Fibroblast of skin of abdomen (primary cell): ENCODE results near the gene TOMT.
A peak's percentile ranks its signal among the peaks of the same experiment; 100 is the strongest.

Experiments
- DNase-seq: peaks from one replicate; pipeline ENCODE4 v3.0.0-alpha.2; 2013

Gene TOMT

GRCh38 chr11:72088076-72088808 is 17.5 kb upstream of the TOMT start:
- no peak for DNase-seq

DNA sequence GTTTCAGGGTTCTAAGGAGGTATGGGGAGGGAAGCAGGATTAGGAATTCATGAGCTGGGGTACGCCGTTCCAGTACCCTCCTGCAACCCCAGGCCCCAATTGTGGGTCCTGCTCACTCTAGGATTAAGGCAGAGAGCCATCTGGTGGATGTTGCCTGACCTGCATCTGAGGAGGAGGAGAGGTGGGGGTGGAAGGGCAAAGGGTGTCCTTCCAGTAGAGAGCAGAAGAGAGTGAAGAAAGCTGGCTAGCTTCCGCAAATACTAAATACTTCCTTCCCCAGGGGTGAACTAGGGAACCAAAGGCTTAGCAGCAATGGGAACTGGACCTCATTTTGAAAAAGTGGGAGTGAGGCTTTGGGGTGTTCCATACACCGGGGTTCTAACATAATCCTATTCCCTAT is 14.4 kb upstream of the TOMT start:
- peak; percentile 61 for DNase-seq

DNA sequence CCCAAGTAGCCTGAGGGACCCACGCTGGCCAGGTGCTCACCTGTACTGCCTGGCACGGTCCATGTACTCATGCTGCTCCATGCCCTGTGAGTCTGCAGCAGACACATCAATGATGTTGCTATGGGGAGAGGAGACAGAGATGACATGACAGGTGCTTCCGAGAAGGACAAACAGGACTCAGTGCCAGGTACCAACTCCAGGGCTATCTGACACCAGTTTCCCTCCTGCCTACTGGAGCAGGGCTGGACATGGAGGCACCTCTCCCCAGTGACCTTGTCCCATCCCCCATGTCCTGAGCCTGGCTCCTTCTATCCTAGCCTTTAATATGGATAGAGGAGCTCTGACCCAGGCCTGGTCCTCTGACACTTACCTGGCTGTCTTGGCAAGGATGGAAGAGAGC is 7.0 kb upstream of the TOMT start:
- DNase-seq: no peak

GRCh38 chr11:72100009-72100408 is 5.7 kb upstream of the TOMT start:
- no peak for DNase-seq

DNA sequence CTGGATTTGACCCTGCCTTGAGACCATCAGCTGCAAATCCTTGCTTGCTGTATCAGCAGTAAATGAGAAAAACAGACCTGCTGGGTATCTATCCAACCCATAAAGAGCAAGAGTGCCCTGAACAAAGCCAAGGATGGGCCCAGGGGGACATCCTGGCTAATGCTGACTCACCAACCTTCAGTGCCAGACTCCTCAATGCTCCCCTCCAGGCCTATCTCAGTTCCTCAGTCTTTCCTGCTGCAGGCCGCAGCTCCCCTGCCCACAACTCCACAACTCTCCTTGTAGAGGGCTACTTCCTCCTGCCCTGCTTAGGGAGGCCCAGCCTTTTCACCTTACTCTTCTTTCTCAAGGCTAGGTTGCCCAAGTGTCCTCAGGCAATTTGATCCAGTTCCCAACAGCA is 5.3 kb upstream of the TOMT start:
- DNase-seq: no peak

DNA sequence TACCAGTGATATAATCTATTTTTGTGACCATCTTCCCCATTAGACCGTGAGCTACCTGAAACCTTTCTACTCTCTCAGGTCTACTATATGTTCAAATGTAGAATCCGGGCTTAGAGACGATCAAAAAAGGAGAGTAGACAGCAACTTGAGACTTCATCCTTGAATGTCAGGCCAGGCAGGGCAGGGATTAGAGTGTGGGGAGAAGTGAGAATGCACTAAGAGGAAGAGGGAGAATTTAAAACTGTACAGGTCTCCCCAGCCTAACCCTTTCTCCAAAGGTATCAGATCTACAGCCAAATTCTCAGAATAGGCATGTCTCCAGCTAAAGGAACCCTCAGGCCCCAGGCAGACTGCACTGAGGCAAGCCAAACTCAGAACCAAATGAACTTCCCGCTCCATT is 3.6 kb upstream of the TOMT start:
- DNase-seq: no peak

DNA sequence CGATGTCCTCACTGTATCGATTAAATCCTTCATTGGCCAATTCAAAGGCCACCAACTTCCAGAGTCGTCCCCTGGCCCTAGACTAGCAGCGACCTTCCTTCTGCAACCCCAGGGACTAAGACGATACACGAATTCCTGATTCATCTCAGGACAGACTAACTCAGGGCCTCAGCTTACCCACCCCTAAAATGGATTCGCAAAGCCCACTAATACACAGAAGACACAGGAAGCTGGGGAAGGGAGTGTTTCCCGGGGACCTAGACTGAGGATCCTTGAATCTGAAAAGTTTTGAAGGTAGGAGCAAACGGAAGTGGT is 3.1 kb upstream of the TOMT start:
- no peak for DNase-seq

GRCh38 chr11:72102946-72103753 is 2.6 kb upstream of the TOMT start, which contains the start of gene LAMTOR1:
LAMTOR1 (minus strand) TSS chr11:72103297; CDS start chr11:72103224, 73 bp downstream.
- DNase-seq: peak; percentile 99

DNA sequence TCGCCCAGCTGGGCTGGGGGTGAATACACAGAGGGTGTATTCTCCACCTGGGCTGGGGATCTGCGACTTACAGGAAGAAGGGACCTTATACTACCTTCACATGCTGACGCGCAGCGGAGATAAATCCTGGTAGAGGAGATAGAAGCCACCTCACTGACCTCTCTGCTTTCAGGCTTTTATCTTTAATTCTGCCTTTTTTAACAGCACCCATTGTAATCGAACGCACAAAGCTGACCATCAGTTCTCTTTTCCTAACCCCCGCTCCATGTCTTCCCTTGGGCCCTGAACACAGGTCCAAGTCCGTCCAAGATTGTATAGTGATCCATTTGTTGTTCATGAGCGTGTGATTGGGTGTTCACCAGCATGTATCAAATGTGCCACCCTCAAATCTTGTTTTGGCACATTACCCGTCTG is 2.0 kb upstream of the TOMT start:
- no peak for DNase-seq

GRCh38 chr11:72111300-72112142 is 5.8 kb downstream of the TOMT start:
- DNase-seq: no peak

GRCh38 chr11:72112143-72112977 is 6.6 kb downstream of the TOMT start, which contains the start of gene ANAPC15:
ANAPC15 (minus strand) TSS chr11:72112695; CDS start chr11:72111276, 1,419 bp downstream.
- peak; percentile 100 for DNase-seq

DNA sequence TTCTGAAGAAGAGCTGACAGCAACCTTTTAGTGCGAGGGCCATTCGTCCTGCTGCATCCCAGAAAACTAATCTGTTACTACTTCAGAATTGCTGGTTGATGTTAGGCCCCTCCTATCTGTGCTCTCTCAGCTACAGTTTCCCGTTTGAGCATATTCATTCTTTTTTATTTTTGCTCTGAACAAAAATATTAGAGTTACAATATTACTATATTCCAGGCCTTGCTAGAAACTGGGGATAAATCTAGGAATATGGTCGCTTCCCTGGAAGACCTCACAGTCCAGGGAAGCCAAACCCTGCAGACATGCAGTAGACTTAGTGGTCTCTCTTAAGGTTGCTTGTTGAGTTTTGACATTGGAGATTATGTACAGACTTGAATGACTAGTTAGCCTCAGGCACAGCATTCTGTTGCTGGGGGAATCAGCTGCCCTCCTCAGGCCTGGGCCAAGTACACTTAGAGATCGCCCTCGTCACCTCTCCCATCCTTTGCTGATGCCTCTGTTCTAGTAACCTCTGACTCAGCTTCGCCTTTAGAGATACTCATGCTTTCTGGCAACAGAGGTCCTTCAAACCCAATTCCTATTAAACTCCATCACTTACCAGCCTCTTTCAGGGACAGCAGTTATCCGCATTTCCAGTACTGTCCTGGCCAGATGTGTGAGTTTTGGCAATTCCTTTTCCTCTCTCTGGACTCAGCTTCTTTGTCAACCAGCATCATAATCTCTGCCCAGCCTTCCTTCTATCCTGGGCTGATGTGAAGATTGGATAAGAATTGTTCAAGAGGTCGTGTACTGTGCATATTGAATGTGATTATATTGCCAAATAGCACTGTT is 7.5 kb downstream of the TOMT start:
- no peak for DNase-seq

DNA sequence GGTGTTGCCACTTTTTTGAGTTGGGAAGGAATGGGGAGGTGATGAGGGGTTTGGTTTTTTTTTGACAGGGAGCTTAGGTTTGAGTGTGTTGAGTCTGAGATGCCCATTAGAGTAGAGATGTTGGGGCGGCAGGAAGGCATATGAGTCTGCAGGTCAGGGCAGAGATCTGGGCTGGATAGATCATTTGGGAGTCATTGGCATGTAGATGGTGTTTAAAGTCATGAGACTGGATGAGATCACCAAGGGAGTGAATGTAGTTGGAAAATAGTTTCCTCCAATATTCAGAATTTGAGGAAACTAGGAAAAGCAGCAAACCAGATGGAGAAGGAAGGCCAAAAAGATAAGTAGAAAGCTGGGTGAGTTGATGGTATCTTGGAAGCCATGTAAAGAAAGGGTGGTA is 8.8 kb downstream of the TOMT start:
- DNase-seq: no peak

DNA sequence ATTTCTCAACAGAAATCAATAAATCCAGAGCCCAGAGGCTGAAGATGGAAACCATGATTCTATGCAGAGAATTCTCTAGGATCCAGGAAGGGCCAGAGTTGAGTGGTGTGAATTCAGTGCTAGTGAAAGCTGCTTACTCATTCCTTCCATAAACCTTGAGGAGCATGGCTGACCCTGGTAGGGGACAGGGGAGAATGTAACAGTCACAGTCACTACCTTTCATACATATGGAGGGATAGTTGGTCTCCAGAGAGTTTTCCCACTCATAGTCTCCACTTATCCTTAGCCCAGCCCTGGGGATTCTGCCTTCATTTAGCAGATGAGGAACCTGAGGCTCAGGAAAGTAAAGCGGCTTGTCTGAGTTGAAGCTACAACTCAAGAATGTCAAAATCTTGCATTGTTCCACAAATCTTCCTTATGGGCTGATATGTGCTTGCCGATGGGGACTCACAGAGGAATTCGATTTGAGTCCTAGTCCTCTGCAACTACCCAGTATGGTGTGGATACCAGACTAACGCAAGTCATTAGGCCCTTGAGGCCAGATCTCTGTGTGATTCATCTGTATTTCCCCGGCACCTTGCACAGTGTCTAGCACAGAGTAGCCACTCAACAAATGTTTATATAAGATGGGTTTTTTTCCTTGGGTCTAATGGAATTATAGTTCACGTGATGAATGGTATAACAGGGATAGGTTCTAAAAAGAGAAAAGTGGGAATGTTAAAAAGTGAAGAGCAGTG is 10.5 kb downstream of the TOMT start:
- no peak for DNase-seq

GRCh38 chr11:72119198-72119597 is 13.5 kb downstream of the TOMT start:
- no peak for DNase-seq

GRCh38 chr11:72120930-72121329 is 15.2 kb downstream of the TOMT start:
- DNase-seq: no peak

DNA sequence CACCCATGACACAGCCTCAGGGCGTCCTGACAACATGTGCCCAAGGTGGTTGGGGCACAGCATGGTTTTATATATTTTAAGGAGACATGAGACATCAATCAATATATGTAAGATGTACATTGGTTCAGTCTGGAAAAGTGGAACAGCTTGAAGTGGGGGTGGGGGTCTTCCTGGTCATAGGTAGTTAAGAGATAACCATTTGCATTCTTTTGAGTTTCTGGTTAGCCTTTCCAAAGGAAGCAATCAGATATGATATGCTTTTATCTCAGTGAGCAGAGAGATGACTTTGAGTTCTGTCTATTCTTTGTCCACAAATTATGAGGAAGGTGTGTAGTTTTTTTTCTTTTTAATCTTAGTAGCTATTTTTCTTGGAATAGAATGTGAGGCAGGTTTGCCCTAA is 16.9 kb downstream of the TOMT start:
- DNase-seq: no peak

- DNase-seq: peak; percentile 14
Measured at GRCh38 chr11:72123117-72123653, 17.5 kb downstream of the TOMT start.

DNA sequence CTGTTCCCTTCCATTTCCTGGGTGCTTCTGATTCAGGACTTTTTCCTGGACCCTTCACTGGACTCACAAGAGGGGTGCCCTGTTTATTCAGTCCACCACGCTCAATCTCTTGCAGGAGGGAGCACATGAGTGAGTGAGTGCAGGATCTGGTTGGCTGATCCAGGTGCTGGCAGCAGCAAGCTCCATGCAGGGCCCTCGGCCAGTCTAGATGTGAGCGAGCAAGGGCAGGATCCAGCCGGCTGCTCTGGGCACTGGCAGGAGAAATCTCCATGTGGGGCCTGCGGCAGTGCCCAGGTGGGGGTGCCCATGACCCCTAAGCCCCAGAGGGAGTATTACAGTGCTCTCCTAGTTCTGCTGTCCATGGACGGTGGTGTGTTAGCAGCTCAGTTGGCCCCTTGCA is 18.3 kb downstream of the TOMT start:
- no peak for DNase-seq

DNA sequence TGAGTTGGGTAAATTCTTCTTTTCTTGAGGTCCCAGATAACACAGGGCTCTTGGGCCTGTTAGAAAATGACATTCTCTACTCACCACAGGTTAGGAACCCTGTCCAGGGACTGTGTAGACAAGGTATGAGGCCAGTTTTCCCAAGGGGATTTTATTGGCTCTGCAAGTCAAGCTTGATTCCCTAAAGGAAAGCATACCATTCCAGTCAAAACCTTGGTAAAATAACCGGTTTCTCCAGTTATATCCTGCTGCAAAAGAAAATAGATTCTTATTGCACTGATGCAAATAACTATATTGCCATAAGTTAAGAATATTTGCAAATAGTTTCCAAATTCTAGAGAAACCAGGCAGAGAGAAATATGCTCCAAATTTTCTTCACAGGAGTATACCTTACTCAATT is 20.2 kb downstream of the TOMT start:
- DNase-seq: no peak
